Type B pancreatic cell (in vitro differentiated cells): ENCODE measurements around the gene ESX1. TPM values are rescaled to one million over a fixed set of nuclear protein-coding genes. Genes with fewer than 3 reads are reported as not detected.
A peak's percentile ranks its signal among the peaks of the same experiment; 100 is the strongest.
"Not testable (repeated sequence)": the region's sequence is repeated elsewhere in the genome, so short reads cannot be mapped to it uniquely, and the experiment has no call there.

Source experiments
- DNase-seq: peaks from one replicate; pipeline ENCODE4 v3.0.0; 2021; ENCODE audit warnings: mixed read lengths; ENCODE audit not compliant: unreplicated experiment; ENCODE audit errors: extremely low spot score
- H3K27ac Mint-ChIP-seq: 2 replicates; pipeline ENCODE4 v1.8.0; 2021; ENCODE audit warnings: mild to moderate bottlenecking, mixed read lengths
- H3K27me3 Mint-ChIP-seq: 2 replicates; pipeline ENCODE4 v1.8.0; 2021; ENCODE audit warnings: mixed read lengths
- H3K36me3 Mint-ChIP-seq: 2 replicates; pipeline ENCODE4 v1.8.0; 2021; ENCODE audit warnings: mixed read lengths
- H3K4me1 Mint-ChIP-seq: one replicate; pipeline ENCODE4 v1.8.0; 2021; ENCODE audit warnings: mixed read lengths; ENCODE audit not compliant: unreplicated experiment
- H3K4me3 Mint-ChIP-seq: 2 replicates; pipeline ENCODE4 v1.8.0; 2021; ENCODE audit warnings: mild to moderate bottlenecking, mixed read lengths
- H3K9me3 Mint-ChIP-seq: 2 replicates; pipeline ENCODE4 v1.8.0; 2021; ENCODE audit warnings: mixed read lengths
- CTCF ChIP-seq: fragments of 200-600 bp; sonication (generic); conservative IDR thresholded peaks from 2 replicates; pipeline ENCODE4 v1.5.0; 2021; ENCODE audit warnings: antibody characterized with exemption, mild to moderate bottlenecking
- total RNA-seq: library from RNA; stranded (reverse); gene quantifications from 2 replicates; pipeline ENCODE4 v1.2.1, GENCODE V29; 2021; ENCODE audit warnings: low replicate concordance

ESX1 gene
- total RNA-seq, 1 donor from 2014 or later = 0.19 TPM

- no peaks in the 10 kb centered on the region for H3K36me3 Mint-ChIP-seq
- no peak for TF ChIP-seq CTCF
- no peaks in the 10 kb centered on the region for H3K9me3 Mint-ChIP-seq
- H3K4me3 Mint-ChIP-seq = no peak overlapping the region
- peaks cover 28% of the 10 kb centered on the region for H3K27me3 Mint-ChIP-seq
- no peak overlapping the region for H3K27ac Mint-ChIP-seq
- DNase-seq = no peak
- H3K4me1 Mint-ChIP-seq = no peaks in the 10 kb centered on the region
Measured at GRCh38 chrX:104270212-104270611, 15.5 kb upstream of the ESX1 start.

- Mint-ChIP-seq H3K27me3 (peaks cover 81% of the 10 kb centered on the region), H3K36me3 (no peaks in the 10 kb centered on the region), H3K4me1 (peaks cover 6% of the 10 kb centered on the region), H3K27ac (no peak overlapping the region), H3K4me3 (no peak overlapping the region), H3K9me3 (no peaks in the 10 kb centered on the region)
- no peak for DNase-seq
- TF ChIP-seq CTCF = no peak
Measured at GRCh38 chrX:104255465-104255864, 732 bp upstream of the ESX1 start.

- peak overlapping the region; percentile 80 for H3K4me3 Mint-ChIP-seq
- DNase-seq = no peak
- TF ChIP-seq CTCF = peak; percentile 41
Measured at GRCh38 chrX:104253567-104254441, 929 bp downstream of the ESX1 start.

GRCh38 chrX:104250470-104250869 lies 4.3 kb downstream of the ESX1 start:
- no peak for DNase-seq
- Mint-ChIP-seq H3K27me3 (peaks cover 75% of the 10 kb centered on the region), H3K4me1 (peaks cover 6% of the 10 kb centered on the region), H3K27ac (no peak overlapping the region), H3K36me3 (no peaks in the 10 kb centered on the region), H3K9me3 (no peaks in the 10 kb centered on the region), H3K4me3 (no peak overlapping the region)
- no peak for TF ChIP-seq CTCF

More at GRCh38 chrX:104253567-104254441, 929 bp downstream of the ESX1 start:
- Mint-ChIP-seq H3K27me3 (peaks cover 78% of the 10 kb centered on the region), H3K4me1 (peaks cover 6% of the 10 kb centered on the region), H3K9me3 (no peaks in the 10 kb centered on the region), H3K27ac (no peak overlapping the region), H3K36me3 (no peaks in the 10 kb centered on the region)

GRCh38 chrX:104230060-104230459 lies 24.7 kb downstream of the ESX1 start:
- H3K4me3 Mint-ChIP-seq, H3K36me3 Mint-ChIP-seq, H3K9me3 Mint-ChIP-seq, H3K4me1 Mint-ChIP-seq, H3K27me3 Mint-ChIP-seq, H3K27ac Mint-ChIP-seq, DNase-seq: not testable (repeated sequence)

GRCh38 chrX:104211187-104211586 lies 43.5 kb downstream of the ESX1 start:
- H3K9me3 Mint-ChIP-seq = no peaks in the 10 kb centered on the region
- no peaks in the 10 kb centered on the region for H3K36me3 Mint-ChIP-seq
- H3K4me3 Mint-ChIP-seq = no peak overlapping the region
- H3K27me3 Mint-ChIP-seq = no peaks in the 10 kb centered on the region
- DNase-seq = no peak
- no peaks in the 10 kb centered on the region for H3K4me1 Mint-ChIP-seq
- H3K27ac Mint-ChIP-seq = no peak overlapping the region
- no peak for TF ChIP-seq CTCF
